ENCODE data around the gene TMIGD3. TPM values are rescaled to one million over a fixed set of nuclear protein-coding genes. Genes with fewer than 3 reads are reported as not detected.
A peak's percentile ranks its signal among the peaks of the same experiment; 100 is the strongest.

TMIGD3 gene
- total and polyA plus RNA-seq, 2 donors, result 1.8 to 28.2 TPM

DNA sequence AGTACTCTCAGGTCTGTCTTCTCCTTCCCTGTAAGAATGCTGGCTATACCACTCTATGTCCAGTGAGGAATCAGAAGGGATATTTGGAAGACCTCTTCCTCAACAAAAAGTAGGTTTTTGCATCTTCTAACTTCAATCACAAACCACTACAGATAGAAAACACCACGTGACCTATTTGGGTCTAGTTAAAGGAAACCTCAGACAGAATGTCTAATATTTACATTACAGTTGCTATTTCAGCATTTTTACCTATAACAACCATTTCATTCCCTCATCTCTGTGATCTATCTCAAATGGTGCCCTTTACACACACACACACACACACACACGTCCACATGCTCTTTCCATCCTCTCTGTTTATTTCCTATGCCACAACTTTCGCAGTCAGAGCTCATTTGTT is 7.9 kb upstream of the TMIGD3 start:
- H3K4me3 ChIP-seq (ENCODE audit: low read length in 2 of 2), result no peak overlapping the region
- H3K27me3 ChIP-seq (ENCODE audit: control insufficient read depth in 2 of 2, insufficient read depth in 1 of 2, low read length in 1 of 2), result peaks cover 0 to 13% of the 10 kb centered on the region in 2 donors
- no peak overlapping the region for H3K27ac ChIP-seq (ENCODE audit: low read depth in 1 of 2, low read length in 1 of 2)
- peak in 1 of 9 donors; percentile 52 for DNase-seq (ENCODE audit: low read depth in 6 of 9, low spot score in 9 of 9)
- H3K36me3 ChIP-seq (ENCODE audit: control insufficient read depth in 2 of 2, insufficient read depth in 2 of 2, low read length in 1 of 2), result no peaks in the 10 kb centered on the region
- H3K9me3 ChIP-seq (ENCODE audit: control insufficient read depth in 2 of 2, insufficient read depth in 1 of 2, low read length in 1 of 2), result no peaks in the 10 kb centered on the region
- peaks cover 18 to 74% of the 10 kb centered on the region in 2 donors for H3K4me1 ChIP-seq (ENCODE audit: control insufficient read depth in 2 of 2, insufficient read depth in 2 of 2, low read length in 2 of 2)
- WGBS, result 51% methylated on average over 3 of the region's 3 CpGs

GRCh38 chr1:111509997-111510375 is 6.6 kb upstream of the TMIGD3 start:
- DNase-seq (ENCODE audit: low read depth in 6 of 9, low spot score in 9 of 9), result no peak
- Histone ChIP-seq H3K36me3 (ENCODE audit: control insufficient read depth in 2 of 2, insufficient read depth in 2 of 2, low read length in 1 of 2) (no peaks in the 10 kb centered on the region), H3K27ac (ENCODE audit: low read depth in 1 of 2, low read length in 1 of 2) (no peak overlapping the region), H3K4me1 (ENCODE audit: control insufficient read depth in 2 of 2, insufficient read depth in 2 of 2, low read length in 2 of 2) (peaks cover 12 to 74% of the 10 kb centered on the region in 2 donors), H3K27me3 (ENCODE audit: control insufficient read depth in 2 of 2, insufficient read depth in 1 of 2, low read length in 1 of 2) (peaks cover 0 to 3% of the 10 kb centered on the region in 2 donors), H3K4me3 (ENCODE audit: low read length in 2 of 2) (no peak overlapping the region), H3K9me3 (ENCODE audit: control insufficient read depth in 2 of 2, insufficient read depth in 1 of 2, low read length in 1 of 2) (no peaks in the 10 kb centered on the region)
- 88% methylated on average over 3 of the region's 3 CpGs for WGBS

DNA sequence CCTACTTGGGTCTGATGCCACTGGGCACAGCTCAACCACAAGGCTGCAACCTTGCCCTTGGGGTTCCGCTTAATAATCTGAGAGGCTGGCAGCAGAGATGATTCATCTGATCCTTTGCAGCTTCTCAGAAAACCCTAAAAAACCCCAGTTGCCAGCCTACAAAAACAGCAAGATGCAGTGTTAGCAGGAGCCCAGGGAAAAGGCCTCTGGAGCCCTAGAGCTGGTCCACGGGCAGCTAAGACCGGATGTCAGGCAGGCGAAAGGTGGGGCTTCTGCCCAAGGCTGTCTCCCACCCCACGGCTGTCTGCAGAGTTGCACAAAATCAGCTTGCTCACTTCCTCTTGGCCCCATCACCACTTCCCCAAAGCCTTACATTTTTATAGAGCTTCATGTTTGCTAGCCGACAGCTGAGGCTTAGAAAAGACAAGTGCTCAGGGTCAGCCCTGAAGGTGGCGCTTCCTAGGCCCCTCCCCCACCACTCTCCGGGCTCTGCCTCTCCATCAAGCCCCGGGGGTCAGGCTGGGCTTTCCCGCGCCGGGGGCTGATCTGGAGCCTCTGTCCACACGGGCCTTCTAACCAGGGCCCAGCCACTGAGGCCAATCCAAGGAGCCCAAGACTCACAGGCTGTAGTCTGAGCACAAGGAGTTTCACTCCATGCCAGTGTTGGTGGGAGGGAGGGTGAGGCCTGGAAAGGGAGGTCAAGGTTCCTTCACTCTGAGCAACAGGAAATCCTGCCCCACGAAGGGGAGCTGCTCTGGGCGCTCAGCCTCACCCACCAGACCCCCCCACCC is 4.2 kb upstream of the TMIGD3 start:
- H3K9me3 ChIP-seq (ENCODE audit: control insufficient read depth in 2 of 2, insufficient read depth in 1 of 2, low read length in 1 of 2), result no peaks in the 10 kb centered on the region
- peak overlapping the region; percentile 24 to 36 for H3K4me3 ChIP-seq (ENCODE audit: low read length in 2 of 2)
- H3K4me1 ChIP-seq (ENCODE audit: control insufficient read depth in 2 of 2, insufficient read depth in 2 of 2, low read length in 2 of 2), result peaks cover 28 to 80% of the 10 kb centered on the region in 2 donors
- H3K27me3 ChIP-seq (ENCODE audit: control insufficient read depth in 2 of 2, insufficient read depth in 1 of 2, low read length in 1 of 2), result no peaks in the 10 kb centered on the region
- H3K36me3 ChIP-seq (ENCODE audit: control insufficient read depth in 2 of 2, insufficient read depth in 2 of 2, low read length in 1 of 2), result no peaks in the 10 kb centered on the region
- peak overlapping the region; percentile 95 to 99 for H3K27ac ChIP-seq (ENCODE audit: low read depth in 1 of 2, low read length in 1 of 2)
- 7% methylated on average over 15 of the region's 15 CpGs for WGBS
- peak in 7 of 9 donors; percentile 40 to 82 (median 55) for DNase-seq (ENCODE audit: low read depth in 6 of 9, low spot score in 9 of 9)

DNA sequence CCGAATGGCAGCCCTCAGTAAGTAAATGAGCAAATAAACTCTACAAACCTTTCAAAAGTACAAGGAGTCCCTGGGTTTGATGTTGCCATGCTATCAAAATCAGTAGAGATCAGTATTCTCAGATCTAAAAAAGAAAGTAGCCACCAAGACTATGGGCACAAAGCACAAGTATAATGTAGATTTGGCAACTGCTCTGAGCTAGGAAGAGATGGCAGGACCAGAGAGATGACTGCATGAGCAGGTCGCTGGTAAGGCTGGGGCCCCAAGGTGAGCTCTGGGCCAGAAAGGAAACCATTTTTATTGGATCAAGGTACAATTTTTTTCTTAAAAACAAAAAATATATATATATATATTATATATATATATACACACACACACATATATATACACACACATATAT is 3.1 kb upstream of the TMIGD3 start:
- Histone ChIP-seq H3K27me3 (ENCODE audit: control insufficient read depth in 2 of 2, insufficient read depth in 1 of 2, low read length in 1 of 2) (no peaks in the 10 kb centered on the region), H3K9me3 (ENCODE audit: control insufficient read depth in 2 of 2, insufficient read depth in 1 of 2, low read length in 1 of 2) (no peaks in the 10 kb centered on the region), H3K27ac (ENCODE audit: low read depth in 1 of 2, low read length in 1 of 2) (peak overlapping the region; percentile 46 to 62), H3K4me3 (ENCODE audit: low read length in 2 of 2) (no peak overlapping the region), H3K36me3 (ENCODE audit: control insufficient read depth in 2 of 2, insufficient read depth in 2 of 2, low read length in 1 of 2) (no peaks in the 10 kb centered on the region), H3K4me1 (ENCODE audit: control insufficient read depth in 2 of 2, insufficient read depth in 2 of 2, low read length in 2 of 2) (peaks cover 27 to 72% of the 10 kb centered on the region in 2 donors)
- DNase-seq (ENCODE audit: low read depth in 6 of 9, low spot score in 9 of 9), result no peak
- 62% methylated on average over 2 of the region's 2 CpGs for WGBS

- DNase-seq (ENCODE audit: low read depth in 6 of 9, low spot score in 9 of 9), result peak in 2 of 9 donors; percentile 33 to 53
- Histone ChIP-seq H3K4me3 (ENCODE audit: low read length in 2 of 2) (no peak overlapping the region), H3K9me3 (ENCODE audit: control insufficient read depth in 2 of 2, insufficient read depth in 1 of 2, low read length in 1 of 2) (no peaks in the 10 kb centered on the region), H3K27ac (ENCODE audit: low read depth in 1 of 2, low read length in 1 of 2) (peak overlapping the region; percentile 38 to 62), H3K27me3 (ENCODE audit: control insufficient read depth in 2 of 2, insufficient read depth in 1 of 2, low read length in 1 of 2) (no peaks in the 10 kb centered on the region), H3K4me1 (ENCODE audit: control insufficient read depth in 2 of 2, insufficient read depth in 2 of 2, low read length in 2 of 2) (peaks cover 23 to 65% of the 10 kb centered on the region in 2 donors), H3K36me3 (ENCODE audit: control insufficient read depth in 2 of 2, insufficient read depth in 2 of 2, low read length in 1 of 2) (no peaks in the 10 kb centered on the region)
- 76% methylated on average over 6 of the region's 6 CpGs for WGBS
These were observed 2.2 kb upstream of the TMIGD3 start for GRCh38 chr1:111505641-111506119.

DNA sequence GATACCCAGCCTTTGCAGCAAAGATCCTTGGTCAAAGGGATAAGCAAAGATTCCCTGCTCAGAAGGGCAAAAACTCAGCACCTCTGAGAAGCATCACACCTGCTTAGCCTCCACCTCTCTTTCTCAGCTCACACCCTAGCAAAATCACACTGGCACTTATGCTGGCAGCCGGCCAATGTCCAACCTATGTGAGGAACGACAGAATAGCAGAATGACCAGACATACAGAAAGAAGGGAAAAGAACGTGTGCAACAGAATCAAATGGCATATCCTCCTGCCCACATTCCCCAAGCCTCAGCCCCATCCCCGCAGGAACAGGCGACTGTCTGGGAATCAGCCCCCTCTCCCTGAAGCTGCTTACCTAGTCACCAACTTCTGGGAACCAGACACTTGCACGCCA is 664 bp upstream of the TMIGD3 start:
- Histone ChIP-seq H3K27me3 (ENCODE audit: control insufficient read depth in 2 of 2, insufficient read depth in 1 of 2, low read length in 1 of 2) (no peaks in the 10 kb centered on the region), H3K4me3 (ENCODE audit: low read length in 2 of 2) (no peak overlapping the region), H3K4me1 (ENCODE audit: control insufficient read depth in 2 of 2, insufficient read depth in 2 of 2, low read length in 2 of 2) (peaks cover 23 to 63% of the 10 kb centered on the region in 2 donors), H3K27ac (ENCODE audit: low read depth in 1 of 2, low read length in 1 of 2) (peak overlapping the region in 1 of 2 donors; percentile 76), H3K36me3 (ENCODE audit: control insufficient read depth in 2 of 2, insufficient read depth in 2 of 2, low read length in 1 of 2) (no peaks in the 10 kb centered on the region), H3K9me3 (ENCODE audit: control insufficient read depth in 2 of 2, insufficient read depth in 1 of 2, low read length in 1 of 2) (no peaks in the 10 kb centered on the region)
- 94% methylated on average over 6 of the region's 6 CpGs for WGBS
- no peak for DNase-seq (ENCODE audit: low read depth in 6 of 9, low spot score in 9 of 9)

DNA sequence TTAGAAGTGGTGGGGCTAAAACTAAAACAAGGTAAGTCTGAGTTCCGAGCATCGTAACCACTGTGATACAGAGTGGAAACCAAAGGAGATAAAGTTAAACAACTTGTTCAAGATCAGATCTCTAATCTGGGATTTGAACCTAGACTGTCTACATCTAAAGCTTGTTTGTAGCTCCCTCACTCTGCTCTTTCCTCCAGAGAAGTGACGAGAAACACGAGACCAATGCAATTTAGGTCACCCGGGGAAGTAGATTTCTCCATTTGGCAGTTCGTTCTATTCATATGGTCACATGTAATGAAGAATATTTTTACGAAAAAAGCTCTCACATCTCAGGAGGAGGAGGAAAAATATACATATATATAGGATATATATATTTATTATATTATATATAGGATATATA is 1.8 kb downstream of the TMIGD3 start:
- 95% methylated on average over 7 of the region's 7 CpGs for WGBS
- Histone ChIP-seq H3K27me3 (ENCODE audit: control insufficient read depth in 2 of 2, insufficient read depth in 1 of 2, low read length in 1 of 2) (no peaks in the 10 kb centered on the region), H3K9me3 (ENCODE audit: control insufficient read depth in 2 of 2, insufficient read depth in 1 of 2, low read length in 1 of 2) (peaks cover 0 to 2% of the 10 kb centered on the region in 2 donors), H3K4me3 (ENCODE audit: low read length in 2 of 2) (no peak overlapping the region), H3K27ac (ENCODE audit: low read depth in 1 of 2, low read length in 1 of 2) (no peak overlapping the region), H3K4me1 (ENCODE audit: control insufficient read depth in 2 of 2, insufficient read depth in 2 of 2, low read length in 2 of 2) (peaks cover 16 to 41% of the 10 kb centered on the region in 2 donors), H3K36me3 (ENCODE audit: control insufficient read depth in 2 of 2, insufficient read depth in 2 of 2, low read length in 1 of 2) (no peaks in the 10 kb centered on the region)
- no peak for DNase-seq (ENCODE audit: low read depth in 6 of 9, low spot score in 9 of 9)

DNA sequence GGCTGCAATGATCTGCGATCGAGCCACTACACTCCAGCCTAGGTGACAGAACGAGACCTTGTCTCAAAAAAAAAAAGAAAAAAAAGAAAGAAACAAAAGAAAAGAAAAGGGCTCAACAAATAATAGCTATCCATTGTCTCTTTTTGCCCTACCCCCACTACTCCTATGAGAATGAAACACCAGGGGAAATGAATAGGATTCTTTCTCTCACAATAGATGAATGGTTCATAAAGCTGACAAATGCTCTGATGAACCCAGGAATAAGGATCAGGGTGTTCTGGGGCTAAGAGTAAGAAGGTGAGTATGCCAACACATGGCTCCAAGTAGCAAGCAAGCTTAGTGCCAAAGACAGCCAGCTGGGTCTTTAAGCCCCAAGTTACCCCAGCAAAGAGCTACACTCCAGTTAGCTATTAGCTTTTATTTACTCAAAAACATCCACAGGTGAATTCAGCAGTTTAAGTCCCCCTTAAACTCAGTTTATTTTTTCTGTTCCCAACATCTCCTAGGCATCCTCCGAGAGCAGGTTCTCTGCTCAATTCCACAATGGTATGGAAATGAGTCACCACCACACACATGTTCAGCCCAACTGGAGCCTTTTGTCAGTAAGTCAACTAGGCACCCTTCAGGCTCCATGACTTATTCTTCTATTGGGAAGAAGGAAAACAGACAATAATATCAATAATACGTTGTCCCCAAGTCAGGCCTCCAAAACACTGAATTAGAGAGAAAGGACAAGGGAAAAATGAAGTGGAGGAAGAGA is 4.2 kb downstream of the TMIGD3 start:
- Histone ChIP-seq H3K27ac (ENCODE audit: low read depth in 1 of 2, low read length in 1 of 2) (no peak overlapping the region), H3K27me3 (ENCODE audit: control insufficient read depth in 2 of 2, insufficient read depth in 1 of 2, low read length in 1 of 2) (no peaks in the 10 kb centered on the region), H3K4me3 (ENCODE audit: low read length in 2 of 2) (no peak overlapping the region), H3K9me3 (ENCODE audit: control insufficient read depth in 2 of 2, insufficient read depth in 1 of 2, low read length in 1 of 2) (peaks cover 0 to 2% of the 10 kb centered on the region in 2 donors), H3K4me1 (ENCODE audit: control insufficient read depth in 2 of 2, insufficient read depth in 2 of 2, low read length in 2 of 2) (peaks cover 14 to 16% of the 10 kb centered on the region in 2 donors), H3K36me3 (ENCODE audit: control insufficient read depth in 2 of 2, insufficient read depth in 2 of 2, low read length in 1 of 2) (no peaks in the 10 kb centered on the region)
- 96% methylated on average over 5 of the region's 5 CpGs for WGBS
- DNase-seq (ENCODE audit: low read depth in 6 of 9, low spot score in 9 of 9), result no peak

DNA sequence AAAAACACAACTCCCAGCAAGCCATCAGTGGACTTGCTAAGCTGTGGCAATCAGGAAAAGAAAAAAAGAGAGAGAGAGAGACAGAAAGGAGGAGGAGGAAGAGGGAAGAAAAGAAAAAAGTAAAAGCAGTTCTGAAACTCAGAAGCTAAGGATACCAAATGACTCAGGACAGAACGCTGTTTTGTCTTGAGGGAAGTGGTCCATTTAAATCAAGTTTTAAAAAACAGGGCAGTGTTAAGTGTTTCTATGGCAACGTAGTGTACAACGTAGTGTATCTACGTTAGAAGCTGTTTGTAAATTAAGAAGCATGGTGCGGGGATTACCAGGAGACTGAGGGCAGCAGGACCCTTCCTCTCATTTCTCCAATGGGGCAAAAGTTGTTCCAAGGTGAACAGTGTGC is 5.8 kb downstream of the TMIGD3 start:
- no peak overlapping the region for H3K4me3 ChIP-seq (ENCODE audit: low read length in 2 of 2)
- H3K4me1 ChIP-seq (ENCODE audit: control insufficient read depth in 2 of 2, insufficient read depth in 2 of 2, low read length in 2 of 2), result peaks cover 0 to under 1% of the 10 kb centered on the region in 2 donors
- no peaks in the 10 kb centered on the region for H3K27me3 ChIP-seq (ENCODE audit: control insufficient read depth in 2 of 2, insufficient read depth in 1 of 2, low read length in 1 of 2)
- WGBS, result 84% methylated on average over 5 of the region's 5 CpGs
- peak overlapping the region in 1 of 2 donors; percentile 8 for H3K27ac ChIP-seq (ENCODE audit: low read depth in 1 of 2, low read length in 1 of 2)
- no peak for DNase-seq (ENCODE audit: low read depth in 6 of 9, low spot score in 9 of 9)
- peaks cover 0 to 2% of the 10 kb centered on the region in 2 donors for H3K9me3 ChIP-seq (ENCODE audit: control insufficient read depth in 2 of 2, insufficient read depth in 1 of 2, low read length in 1 of 2)
- H3K36me3 ChIP-seq (ENCODE audit: control insufficient read depth in 2 of 2, insufficient read depth in 2 of 2, low read length in 1 of 2), result no peaks in the 10 kb centered on the region
